ENCODE measurements around the gene CYP39A1.
"Not testable (repeated sequence)": the region's sequence is repeated elsewhere in the genome, so short reads cannot be mapped to it uniquely, and the experiment has no call there.

Gene CYP39A1

DNA sequence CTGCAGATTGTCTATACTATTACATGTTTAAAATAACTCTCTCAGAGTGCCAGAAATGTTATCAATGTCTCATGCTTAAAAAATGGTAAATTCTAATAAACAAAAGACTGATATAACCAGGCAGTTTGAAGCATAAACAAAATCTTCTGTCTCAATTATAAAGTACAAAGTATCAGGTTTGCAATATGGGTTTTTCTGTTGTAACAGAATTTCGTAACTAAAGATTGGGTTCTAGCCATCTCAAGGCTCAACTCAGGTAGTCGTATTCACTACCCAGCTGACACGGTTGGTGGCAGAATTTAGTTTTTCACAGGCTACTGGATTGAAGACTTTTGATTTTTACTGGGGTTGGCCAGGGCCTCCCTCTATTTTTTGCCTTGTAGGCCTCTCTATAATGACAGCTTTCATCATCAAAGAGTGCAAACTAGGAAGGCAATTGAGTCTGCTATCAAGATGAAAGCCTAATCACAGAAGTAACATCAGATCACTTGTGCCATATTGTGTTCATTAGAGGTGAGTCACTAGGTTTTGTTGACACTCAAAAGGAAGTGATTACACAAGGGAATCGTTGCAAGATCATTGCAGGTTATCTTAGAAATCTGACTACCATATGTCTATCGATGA is 3.6 kb downstream of the CYP39A1 start:
- no peak for DNase-seq

DNA sequence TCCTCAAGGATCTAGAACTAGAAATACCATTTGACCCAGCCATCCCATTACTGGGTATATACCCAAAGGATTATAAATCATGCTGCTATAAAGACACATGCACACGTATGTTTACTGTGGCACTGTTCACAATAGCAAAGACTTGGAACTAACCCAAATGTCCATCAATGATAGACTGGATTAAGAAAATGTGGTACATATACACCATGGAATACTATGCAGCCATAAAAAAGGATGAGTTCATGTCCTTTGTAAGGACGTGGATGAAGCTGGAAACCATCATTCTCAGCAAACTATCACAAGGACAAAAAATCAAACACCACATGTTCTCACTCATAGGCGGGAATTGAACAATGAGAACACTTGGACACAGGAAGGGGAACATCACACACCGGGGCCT is 4.5 kb downstream of the CYP39A1 start:
- DNase-seq = not testable (repeated sequence)

DNA sequence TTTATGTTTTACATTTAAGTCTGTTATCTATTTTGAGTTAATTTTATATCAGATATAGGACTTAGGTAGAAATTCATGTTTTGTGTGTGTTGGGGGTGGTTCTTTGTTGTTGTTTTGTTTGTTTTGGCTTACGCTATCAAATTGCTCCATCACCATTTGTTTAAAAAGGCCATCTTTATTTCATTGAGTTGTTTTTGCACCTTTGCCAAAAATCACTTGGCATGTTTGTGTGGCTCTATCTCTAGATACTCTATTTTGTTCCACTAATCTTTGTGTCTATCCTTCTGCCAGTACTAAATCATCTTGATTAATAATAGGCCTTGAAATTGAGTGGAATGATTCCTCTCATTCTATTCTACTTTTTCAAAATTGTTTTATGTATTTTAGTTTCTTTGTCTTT is 7.4 kb downstream of the CYP39A1 start:
- DNase-seq = no peak

DNA sequence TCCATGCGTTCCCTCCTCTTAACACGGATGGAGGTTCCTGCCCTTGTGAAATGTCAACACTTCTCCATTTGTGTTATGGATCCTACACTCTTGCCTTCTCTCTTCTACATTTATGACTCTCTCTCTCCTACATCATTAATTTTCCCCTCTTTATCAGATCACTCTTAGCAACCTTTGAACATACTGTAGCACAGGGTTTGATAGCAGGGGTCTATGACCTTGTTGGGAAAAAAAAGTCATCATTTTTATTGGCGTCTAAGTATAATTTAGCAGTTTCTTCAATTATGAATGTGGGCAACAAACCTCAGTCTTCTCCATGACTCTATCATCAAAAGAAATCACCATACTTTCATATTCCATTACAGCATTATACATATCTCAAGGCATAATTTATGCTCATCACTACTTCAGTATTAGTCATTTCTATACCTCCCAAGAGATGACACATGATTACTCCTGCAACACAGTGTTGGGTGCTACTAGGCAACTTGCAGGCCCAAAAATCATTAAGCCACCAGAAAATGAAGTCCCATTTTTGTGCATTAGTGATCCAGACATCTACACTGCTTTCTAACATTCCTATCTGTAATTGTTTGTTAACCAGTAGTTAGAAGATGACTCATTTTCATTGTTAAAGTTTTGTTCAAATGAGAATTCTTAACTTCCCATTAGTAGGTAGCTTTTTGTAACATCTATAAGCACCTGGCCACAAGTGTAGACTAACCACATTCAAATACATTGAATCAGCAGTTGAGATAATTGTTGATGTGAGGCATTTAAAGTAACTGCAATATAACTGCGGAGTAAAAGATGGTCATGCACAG is 9.5 kb downstream of the CYP39A1 start:
- no peak for DNase-seq

DNA sequence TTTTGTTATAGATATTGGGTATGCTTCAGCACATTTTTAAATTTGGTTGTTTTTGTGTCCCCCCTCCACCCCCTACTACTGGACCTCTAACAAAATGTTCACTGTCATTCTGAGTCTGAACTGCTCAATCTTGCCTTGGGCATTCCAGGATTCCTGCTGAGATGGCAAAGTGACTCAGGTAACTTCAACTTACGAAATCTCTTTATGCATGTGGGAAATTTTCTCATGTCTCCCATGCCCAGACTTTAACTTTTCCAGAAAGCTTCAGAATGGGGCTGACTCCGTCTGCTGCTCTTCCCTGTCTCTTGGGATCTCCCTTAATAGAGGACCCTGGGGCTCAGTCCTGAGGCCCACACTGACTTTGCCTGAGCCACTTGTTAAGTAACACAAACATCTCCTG is 14.0 kb downstream of the CYP39A1 start:
- DNase-seq = no peak

DNA sequence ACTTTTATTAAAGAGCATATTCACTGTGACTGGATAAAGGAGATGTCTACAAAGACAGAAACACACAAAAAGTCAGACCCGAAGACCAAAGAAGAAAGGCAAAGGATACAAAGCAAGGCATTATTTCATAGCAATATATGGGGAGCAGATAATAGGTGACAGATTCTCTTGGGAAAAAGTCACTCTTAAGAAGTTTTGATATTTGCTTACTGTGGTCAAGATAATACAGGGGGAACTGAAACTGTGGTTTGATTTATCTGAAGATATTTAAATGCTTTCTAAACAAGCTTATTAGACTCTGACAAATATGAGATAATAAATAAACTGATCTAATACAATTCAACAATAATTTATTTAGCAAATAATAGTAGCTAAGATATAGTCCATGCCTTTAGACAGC is 14.7 kb downstream of the CYP39A1 start:
- DNase-seq = no peak

DNA sequence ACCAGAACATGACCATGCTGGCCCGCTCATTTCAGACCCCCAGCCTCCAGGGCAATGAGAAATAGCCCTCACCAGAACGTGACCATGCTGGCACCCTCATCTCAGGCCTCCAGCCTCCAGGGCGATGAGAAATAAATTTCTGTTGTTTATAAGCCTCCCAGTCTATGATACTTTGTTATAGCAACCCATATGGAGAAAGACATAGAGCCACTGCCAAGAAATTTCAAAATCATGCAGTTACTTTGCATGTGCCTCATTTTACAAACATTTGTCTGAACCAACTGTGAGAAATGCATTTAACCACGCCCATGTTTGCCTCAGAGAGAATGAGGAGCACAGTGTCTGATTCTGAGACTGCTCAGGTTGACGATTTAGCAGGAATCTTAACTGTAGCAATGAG is 15.5 kb downstream of the CYP39A1 start:
- DNase-seq = peak; percentile 20

DNA sequence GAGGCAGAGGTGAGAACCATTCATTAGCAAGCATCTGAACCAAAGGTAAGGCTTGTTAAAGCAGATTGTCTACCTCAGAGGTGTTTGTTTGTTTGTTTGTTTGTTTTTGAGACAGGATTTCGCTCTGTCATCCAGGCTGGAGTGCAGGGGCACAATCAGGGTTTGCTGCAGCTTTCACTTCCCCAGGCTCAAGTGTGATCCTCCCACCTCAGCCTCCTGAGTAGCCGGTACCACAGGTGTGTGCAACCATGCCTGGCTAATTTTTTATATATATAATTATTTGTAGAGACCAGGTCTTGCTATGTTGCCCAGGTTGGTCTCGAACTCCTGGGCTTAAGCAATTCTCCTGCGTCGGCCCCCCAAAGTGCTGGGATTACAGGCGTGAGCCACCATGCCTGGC is 17.2 kb downstream of the CYP39A1 start:
- DNase-seq = no peak

DNA sequence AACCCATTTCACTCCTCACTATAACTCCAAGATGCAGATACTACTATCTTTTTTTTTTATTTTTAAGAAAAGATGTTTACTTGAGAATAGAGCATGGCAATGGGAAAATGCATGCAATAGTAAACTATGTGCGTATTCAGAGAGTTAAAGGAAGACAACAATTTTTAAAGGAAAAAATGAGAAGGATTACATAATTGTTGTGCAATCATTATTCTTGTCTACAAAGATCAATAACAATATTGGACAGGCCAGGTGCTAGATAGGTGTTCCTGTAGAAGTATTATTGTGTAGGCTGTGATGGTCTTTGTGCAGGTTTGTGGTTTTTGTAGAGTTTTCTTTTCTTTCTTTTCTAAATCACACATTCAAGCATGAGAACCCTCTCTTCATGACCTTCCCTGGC is 20.6 kb downstream of the CYP39A1 start:
- DNase-seq = no peak

DNA sequence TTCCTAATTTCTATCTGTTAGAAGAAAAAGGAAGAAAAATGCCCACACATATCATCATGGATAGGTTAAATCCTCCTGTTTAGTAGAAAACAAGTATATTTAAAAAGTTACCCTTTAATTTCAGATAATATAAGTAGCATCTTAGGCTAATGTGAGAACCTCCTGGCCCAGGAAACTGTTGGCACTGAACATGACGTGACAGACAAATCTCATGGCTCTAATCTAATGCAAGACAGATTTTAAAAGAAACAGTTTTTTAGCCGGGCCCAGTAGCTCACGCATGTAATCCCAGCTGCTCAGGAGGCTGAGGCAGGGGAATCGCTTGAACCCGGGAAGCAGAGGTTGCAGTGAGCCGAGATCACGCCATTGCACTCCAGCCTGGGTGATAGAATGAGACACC is 22.9 kb downstream of the CYP39A1 start:
- no peak for DNase-seq

DNA sequence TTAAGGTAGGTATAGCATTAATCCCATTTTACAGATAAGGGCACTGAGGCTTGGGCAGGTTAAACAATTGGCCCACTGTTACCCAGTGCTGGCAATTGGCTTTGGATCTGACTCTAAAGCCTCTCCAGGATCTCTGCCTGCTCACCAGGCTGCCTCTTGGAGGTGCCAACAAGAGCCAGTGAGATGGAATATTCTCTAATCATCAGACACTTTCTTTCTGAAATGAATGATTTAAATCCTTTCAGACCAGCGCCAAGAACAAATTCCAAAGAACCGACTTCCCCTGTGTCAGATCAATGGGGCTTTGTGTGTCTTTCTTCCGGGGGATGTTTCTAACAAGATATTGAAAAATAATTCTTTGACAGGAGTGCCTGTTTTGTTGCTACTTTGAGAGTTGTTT is 23.6 kb downstream of the CYP39A1 start:
- no peak for DNase-seq

DNA sequence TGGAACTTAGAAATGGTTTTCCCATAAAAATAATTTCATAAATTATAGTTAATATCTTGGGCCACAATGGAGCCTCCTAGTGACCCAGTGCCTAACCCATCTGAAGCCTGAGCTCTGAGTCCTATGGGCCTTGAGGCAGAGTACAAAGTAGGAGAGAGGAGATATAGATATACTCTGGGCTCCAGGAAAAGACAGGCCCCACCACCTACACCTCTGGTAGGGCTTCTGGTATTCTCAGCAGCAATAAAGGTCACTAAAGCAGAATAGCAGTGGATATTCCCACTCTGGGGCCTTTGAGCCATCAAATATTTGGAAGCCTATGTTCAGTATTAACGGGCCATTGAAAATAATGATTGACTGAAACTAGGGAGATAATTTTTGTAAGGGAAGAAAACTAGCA is 24.1 kb downstream of the CYP39A1 start:
- DNase-seq = no peak

DNA sequence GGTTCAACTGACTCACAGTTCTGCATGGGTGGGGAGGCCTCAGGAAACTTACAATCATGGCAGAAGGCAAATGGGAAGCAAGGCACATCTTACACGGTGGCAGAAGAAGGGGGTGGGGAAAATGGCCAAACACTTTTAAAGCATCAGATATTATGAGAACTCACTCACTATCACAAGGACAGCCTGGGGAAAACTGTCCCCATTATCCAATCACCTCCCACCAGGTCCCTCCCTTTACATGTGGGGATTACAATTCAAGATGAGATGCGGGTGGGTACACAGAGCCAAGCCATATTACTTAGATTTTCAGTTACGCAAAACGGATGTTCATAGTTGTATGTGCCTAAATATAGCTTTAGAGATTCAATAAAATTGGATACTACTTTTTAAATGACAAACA is 25.6 kb downstream of the CYP39A1 start:
- no peak for DNase-seq

DNA sequence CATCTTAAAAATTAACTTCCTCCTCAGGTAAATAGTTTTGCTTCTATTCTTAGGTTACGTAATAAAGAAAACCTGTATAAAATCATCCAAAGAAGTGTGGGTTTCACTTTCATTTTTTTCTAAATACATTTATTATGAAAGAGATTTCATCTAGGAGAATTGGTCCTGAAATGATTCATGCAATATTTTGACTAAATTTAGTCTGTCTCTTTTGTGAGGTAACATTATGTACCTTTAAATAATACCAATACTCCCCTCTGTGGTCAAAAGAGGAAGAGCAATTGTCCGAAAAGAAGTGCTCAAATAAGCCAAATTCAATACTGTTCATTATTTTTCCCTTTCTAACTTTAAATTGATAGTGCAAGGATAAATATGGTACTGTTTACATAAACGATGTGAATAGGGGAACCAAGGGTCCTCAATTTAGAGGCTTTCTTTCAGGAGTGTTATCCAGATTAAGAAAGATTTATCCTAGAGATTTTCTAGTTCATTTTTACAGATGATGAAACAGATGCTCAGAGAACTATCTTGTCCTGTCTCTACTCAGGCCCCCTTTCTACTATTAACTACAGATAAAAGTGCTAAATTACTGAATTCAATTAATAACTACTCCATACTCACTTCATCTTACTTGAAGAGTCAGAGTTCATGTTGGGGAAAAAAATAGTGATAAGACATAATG is 26.2 kb downstream of the CYP39A1 start:
- DNase-seq = peak; percentile 30

DNA sequence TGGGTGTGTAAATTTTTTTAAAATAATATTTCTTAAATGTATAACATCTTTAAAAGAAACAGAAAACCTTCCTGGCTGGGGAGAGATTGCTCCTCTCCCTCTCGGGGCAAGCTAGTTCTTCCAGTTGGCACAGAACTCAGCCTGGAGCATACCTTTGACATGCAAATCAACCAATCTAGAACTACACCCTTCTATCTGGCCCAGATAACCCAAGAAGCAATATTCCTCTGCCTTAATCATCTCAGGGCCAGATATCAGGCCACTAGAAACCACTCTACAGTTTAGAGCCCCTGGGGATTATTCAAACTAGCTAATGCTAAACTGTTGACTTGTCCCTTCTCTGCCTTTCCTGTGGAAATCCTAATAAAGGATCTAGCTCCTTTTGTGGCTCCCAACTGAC is 33.9 kb downstream of the CYP39A1 start:
- DNase-seq = no peak

DNA sequence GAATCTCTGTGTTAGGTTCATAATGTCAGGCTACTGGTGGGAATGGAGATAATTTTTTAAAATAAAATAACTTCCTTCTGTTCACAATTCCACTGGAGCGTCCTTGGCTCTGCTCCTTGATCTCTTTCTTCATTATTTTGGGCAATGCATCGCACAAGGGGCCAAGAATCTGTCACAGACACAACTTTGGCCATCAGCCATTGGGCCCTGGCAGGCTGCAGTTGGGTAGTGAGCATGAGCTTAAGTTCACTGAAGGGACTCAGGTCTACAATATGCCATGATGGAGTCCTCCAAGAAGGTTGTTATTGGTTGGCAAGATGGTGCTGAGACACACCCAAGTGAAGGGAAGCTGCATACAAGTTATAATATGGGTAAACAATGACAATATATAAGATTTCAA is 40.0 kb downstream of the CYP39A1 start:
- DNase-seq = no peak

DNA sequence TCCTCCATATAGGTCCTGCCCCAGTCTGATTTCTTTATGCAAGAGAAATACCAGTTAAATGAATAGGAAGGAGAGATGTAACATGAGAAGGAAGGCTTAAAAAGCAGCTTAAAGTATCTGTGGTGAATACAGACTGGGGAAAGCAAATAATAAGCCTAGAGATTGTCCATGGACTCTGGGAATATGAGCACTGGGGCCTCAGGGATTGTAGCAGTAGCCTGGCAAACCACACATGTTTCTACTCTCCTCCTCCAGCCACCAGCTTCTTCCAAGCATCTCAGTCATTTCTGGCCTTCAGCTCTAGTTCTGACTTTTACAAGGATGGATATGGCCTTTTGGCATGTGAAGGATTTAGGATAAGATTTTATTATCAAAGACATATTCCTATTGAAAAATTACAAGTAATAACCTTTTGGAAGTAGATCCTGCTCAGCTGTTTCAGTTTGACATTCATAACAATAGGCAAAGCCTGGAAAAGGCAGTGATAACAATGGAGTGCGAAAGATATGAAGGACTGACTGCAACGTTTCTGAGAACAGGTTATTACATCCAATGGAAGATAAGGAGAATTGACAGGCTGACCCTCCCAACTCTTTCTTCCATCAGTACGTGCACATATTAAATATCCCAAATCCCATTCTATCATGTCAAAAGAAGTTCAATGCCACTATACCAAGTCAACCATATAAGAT is 41.6 kb downstream of the CYP39A1 start:
- no peak for DNase-seq

DNA sequence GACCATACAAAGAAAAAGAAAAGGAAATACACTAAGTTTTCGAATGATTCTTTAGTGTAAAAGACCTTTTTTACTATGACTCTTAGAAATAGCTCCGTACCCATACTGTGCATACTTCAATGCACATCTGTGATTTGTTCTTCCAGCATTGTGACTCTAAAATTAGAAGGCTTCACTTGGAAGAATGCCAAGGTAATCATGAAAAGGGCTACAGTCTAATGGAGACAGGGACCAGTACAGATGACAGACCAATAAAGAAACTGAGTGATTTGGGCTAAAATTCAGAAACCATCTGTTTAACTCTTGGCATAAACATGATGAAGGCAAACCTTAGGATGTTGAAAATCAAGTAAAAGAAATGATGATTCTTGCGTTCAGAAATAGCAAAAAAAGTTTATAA is 46.3 kb downstream of the CYP39A1 start:
- DNase-seq = no peak

DNA sequence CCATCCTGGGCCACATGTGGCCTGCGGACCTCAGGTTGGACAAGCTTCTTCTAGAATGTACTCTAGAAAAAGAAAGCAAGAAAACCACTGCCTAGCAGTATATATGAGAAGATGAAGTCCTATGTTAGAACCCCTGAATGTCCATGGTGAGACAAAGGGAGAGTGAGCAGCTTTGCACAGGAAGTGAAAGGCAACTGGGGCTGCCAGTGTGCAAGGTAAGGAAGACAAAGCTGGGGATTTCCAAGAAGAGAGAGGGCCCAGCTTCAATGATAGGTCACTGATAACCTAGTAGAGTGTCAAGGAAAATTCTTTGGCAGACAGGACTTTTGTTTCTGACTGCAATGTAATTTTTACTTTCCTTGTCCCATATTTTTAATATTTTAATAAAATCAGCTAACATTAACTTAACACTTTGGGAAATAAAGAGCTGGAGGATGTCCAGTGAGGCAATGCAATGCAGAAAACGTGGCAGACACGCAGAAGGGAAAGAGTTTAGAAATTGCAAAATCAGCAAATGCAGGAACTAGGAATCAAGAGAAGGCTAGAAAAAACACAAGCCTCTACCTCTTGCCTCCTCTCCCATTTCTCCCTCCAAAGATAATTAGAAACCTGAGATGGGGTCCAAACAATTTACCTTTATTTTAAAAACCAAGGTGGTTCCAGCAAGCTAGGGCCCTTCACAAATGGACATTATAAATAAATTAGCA is 47.4 kb downstream of the CYP39A1 start:
- DNase-seq = no peak

DNA sequence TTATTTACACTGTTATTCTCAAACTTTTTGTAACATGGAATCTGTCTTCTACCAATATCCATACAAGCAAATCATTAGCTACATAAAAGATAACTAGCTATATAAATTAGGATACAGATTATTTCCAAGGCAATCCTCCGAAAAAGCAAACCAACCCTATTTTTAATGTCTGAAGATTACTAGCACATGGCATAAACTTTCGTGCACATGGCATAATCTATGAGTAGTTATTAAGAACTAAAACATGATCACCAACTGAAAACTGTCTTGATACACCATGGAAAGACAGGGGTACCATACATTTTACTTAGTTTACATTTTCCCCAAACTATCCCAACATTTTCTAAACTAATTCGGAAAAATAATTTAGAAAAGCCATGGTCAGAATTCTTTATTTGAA is 54.4 kb downstream of the CYP39A1 start:
- DNase-seq = no peak

DNA sequence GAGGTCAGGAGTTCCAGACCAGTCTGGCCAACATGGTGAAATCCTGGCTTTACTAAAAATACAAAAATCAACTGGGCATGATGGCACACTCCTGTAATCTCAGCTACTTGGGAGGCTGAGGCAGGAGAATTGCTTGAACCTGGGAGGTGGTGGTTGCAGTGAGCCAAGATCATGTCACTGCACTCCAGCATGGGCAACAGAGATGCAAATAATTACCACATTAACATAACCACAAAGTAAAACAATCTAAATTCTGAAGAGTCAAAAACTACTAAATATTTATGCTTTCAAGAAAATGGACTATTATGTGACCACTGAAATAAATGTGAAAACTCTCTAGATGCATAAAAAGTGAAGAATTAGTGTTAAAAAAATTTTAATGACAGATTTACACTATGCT is 59.9 kb downstream of the CYP39A1 start:
- DNase-seq = no peak

DNA sequence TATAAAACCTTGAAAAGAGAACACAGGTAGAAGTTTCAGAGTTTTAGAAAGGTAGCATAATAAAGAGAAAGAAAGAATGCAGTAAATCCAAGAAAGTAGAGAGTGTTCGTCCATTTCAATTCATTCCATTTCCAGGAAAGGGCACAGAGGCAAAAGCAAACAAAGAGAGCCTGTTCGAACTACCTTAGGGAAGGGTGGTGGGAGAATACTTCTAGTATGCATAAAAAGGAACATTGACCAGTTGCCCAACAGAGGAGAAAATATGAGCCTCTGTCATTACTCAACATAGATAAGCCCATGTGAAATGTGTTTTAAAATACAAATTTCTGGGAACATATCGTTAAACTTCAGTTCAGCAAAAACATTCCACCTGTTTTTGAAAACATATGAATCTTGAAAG is 60.6 kb downstream of the CYP39A1 start:
- no peak for DNase-seq

DNA sequence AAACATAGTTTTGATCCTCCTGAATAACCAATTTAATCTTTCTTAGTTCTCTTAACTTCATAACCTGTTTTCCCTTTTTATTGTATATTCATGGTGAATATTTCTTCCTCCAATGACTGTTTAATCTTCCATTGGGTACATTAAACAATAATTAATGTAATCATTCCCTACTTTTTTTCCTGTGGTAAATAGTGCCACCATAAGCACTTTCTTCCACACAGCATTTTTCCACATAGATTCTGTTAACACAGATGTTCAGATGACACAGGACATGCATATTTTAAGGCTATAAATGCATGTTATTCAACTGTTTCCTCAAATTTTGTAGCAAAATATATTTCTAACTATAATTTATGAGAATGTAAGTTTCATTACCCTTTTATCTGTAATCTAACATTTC is 61.9 kb downstream of the CYP39A1 start:
- DNase-seq = no peak
